GM12878 (cell line): ENCODE results near the gene OTOR.

Experiments
- ATF3 ChIP-seq: IDR thresholded peaks from 2 replicates; pipeline ENCODE4 v1.6.1; 2011; ENCODE audit warnings: low read depth, mild to moderate bottlenecking, low read length, moderate library complexity, borderline replicate concordance; ENCODE audit errors: extremely low read depth
- BRCA1 ChIP-seq: IDR thresholded peaks from 2 replicates; pipeline ENCODE4 v1.6.1; 2011; ENCODE audit warnings: low read depth, low read length, improper control_type of control experiment
- EZH2 ChIP-seq: IDR thresholded peaks from 2 replicates; pipeline ENCODE4 v1.6.1; 2012; ENCODE audit warnings: low read depth, mild to moderate bottlenecking, control low read depth, inconsistent platforms, low read length, borderline replicate concordance; ENCODE audit not compliant: control insufficient read depth
- POLR2A ChIP-seq: IDR thresholded peaks from 2 replicates; pipeline ENCODE4 v1.6.1; 2011; ENCODE audit warnings: low read depth, mild to moderate bottlenecking, low read length
- WRNIP1 ChIP-seq: IDR thresholded peaks from 2 replicates; pipeline ENCODE4 v1.6.1; 2011; ENCODE audit warnings: low read depth, low read length, improper control_type of control experiment, borderline replicate concordance
- ZBTB4 ChIP-seq: fragments of 450-650 bp; formaldehyde crosslinking; IDR thresholded peaks from 2 replicates; pipeline ENCODE4 v1.4.0; 2022; ENCODE audit warnings: mild to moderate bottlenecking, moderate library complexity

GRCh38 chr20:16748308-16748900 is at the start of gene OTOR:
- TF ChIP-seq ZBTB4 (CRISPR knock-in tag) (no peak), POLR2A (no peak), EZH2 (no peak), ATF3 (no peak), BRCA1 (no peak), WRNIP1 (no peak)
